ENCODE data around the gene GAL.
"Not testable (repeated sequence)": the region's sequence is repeated elsewhere in the genome, so short reads cannot be mapped to it uniquely, and the experiment has no call there.

The GAL gene

DNA sequence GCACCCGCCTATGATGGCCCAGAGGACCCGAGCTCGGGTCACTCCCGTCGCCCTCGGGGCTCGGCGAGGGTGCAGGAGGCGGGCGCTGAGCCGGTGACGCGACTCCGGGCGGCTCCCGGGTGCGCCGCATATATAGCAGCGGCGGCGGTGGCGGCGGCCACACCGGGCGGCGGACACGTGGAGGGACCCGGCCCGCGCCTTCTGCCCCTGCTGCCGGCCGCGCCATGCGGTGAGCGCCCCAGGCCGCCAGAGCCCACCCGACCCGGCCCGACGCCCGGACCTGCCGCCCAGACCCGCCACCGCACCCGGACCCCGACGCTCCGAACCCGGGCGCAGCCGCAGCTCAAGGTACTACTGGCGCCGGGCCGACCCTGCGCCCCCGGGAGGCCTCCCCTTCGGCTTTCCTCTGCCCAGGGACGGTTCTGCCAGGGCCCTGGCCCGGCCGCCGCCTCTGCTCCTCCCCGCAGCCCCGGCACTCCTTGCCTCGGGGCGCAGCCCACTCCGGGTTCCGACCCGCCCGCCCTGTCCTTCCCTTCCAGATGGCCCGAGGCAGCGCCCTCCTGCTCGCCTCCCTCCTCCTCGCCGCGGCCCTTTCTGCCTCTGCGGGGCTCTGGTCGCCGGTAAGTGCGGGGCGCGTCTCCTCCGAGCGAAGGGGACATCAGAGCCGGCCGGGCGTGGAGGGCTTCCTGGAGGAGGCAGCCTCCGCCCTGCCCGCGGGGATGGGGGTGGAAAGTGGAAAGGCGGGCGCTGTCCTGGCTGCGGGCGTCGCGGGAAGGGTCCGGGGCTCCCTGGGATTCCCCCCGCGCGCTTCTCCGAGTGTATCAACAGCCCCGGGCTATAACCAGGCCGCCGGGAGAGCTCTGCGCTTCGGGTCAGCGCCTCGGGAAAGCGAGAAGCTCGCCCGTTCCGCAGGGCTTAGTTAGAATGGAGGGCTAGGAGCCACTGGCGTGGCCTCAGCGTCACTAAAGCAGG is at the start of gene GAL:
Gene GAL (plus strand): TSS at position 160 of the 972 bp plus-strand sequence. CDS start 380 bp downstream, at position 540.
- DNase-seq (ENCODE audit: low read depth), result no peak

- DNase-seq (ENCODE audit: low read depth), result not testable (repeated sequence)
Measured at GRCh38 chr11:68634606-68635005, 49.7 kb upstream of the GAL start.

DNA sequence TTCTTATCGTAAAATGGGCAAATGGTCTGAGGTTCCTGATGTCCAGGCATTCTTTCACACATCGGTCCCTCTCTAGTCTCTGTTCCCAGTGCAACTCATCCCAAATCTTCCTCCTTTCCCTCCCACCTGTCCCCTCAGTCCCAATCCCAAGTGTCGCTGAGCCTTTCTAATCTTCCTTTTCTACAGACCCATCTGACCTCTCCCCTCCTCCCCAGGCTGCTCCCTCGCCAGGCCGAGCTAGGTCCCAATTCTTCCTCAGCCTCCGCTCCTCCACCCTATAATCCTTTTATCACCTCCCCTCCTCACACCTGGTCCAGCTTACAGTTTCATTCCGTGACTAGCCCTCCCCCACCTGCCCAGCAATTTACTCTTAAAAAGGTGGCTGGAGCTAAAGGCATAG is 49.2 kb upstream of the GAL start:
- DNase-seq (ENCODE audit: low read depth), result not testable (repeated sequence)

GRCh38 chr11:68635883-68636282 is 48.5 kb upstream of the GAL start:
- not testable (repeated sequence) for DNase-seq (ENCODE audit: low read depth)

- not testable (repeated sequence) for DNase-seq (ENCODE audit: low read depth)
Measured at GRCh38 chr11:68639322-68639721, 45.0 kb upstream of the GAL start.

- no peak for DNase-seq (ENCODE audit: low read depth)
Measured at GRCh38 chr11:68641880-68642279, 42.5 kb upstream of the GAL start.

DNA sequence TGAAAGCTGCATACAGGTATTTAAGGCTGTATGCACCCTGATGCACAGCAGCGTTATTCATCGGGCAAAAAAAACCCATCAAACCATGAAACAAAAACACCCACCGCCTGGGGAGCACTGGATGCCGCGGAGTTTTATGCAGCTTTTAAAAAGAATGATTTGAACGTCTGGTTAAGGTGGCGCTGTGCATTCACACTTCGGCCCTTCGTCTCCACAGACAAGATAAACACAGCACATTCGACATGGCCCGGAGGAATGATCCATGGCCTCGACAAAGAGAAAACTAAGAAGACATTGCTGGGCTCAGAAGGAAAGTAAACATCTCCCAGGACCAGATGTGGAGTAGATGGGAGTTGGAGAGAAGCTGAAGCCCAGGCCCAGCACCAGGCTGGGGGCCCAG is 40.8 kb upstream of the GAL start:
- peak; percentile 26 for DNase-seq (ENCODE audit: low read depth)

DNA sequence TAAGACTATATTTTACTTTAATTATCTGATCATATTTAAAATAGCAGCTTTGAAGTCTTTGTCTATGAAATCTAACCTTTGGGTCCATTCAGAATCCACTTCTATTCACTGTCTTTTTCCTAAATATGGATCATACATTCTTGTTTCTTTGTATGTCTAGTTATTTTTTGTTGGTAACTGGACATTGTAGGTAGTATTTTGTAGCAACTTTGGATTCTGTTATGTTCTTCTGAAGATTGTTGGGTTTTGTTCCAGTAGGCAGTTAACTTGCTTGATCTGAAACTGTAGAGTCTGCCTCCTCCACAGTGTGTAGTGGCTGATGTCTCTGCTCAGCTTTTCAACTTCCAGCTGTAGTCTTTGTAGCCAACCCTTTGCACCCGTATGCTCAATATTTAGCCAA is 37.5 kb upstream of the GAL start:
- no peak for DNase-seq (ENCODE audit: low read depth)

- no peak for DNase-seq (ENCODE audit: low read depth)
Measured at GRCh38 chr11:68649851-68650555, 34.3 kb upstream of the GAL start.

- DNase-seq (ENCODE audit: low read depth), result no peak
Measured at GRCh38 chr11:68650801-68651200, 33.5 kb upstream of the GAL start.

GRCh38 chr11:68651208-68651984 is 32.9 kb upstream of the GAL start:
- DNase-seq (ENCODE audit: low read depth), result no peak

DNA sequence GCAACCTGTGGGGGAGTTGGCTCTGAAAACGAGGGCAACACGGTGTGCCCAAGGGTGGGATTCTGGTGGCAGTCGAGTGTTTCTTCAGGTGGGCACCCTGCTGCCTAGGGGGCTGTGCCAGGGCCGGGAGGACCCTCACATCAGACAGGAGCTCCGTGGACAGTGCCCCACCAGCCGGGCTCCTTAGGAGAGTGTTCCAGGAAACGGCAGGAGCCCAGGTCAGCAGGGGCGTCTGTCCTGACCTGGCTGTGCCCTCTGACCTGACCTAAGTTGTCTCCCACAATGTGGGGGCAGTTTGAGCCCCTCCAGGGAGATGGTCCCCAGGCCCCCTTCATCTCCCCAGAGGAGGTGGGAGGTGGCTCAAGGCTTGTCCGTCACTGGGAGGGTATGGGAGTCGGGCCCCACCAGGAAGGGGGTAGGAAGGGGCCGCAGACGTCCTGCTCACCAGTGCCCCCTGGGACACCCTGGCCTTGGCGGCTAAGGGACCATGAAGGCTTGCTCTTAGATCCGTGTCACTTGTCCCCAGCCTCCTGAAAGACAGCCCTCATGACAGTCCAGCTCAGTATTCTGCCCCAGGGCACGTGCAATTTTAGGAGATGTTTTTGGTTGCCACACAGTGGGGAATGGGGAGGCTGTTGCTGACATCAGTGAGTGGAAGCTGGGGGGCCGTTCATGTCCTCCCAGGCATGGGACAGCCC is 32.2 kb upstream of the GAL start:
- no peak for DNase-seq (ENCODE audit: low read depth)

DNA sequence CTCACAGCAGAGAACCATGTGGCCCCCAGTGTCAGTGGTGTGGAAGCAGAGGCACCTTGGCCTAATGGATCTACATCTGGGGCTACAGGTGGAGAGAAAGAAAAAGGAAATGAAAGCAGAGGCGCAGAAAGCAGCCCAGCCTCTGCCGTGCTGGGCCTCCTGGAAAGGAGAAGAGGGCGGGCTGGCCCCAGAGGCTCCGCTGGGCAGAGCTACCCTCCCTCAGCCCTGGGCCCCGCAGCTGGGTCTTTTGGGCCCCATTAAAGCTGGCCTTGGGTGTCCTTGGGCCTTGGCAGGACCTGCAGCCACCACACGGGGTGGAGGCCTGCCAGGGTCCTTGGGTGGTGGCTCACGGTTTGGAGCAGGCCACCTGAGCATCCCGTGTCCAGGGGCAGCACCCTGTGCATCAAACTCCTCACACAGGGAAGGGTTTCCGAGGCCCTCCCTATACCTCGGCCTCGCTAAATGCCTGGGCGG is 31.6 kb upstream of the GAL start:
- no peak for DNase-seq (ENCODE audit: low read depth)

GRCh38 chr11:68653486-68654430 is 30.6 kb upstream of the GAL start:
- no peak for DNase-seq (ENCODE audit: low read depth)

DNA sequence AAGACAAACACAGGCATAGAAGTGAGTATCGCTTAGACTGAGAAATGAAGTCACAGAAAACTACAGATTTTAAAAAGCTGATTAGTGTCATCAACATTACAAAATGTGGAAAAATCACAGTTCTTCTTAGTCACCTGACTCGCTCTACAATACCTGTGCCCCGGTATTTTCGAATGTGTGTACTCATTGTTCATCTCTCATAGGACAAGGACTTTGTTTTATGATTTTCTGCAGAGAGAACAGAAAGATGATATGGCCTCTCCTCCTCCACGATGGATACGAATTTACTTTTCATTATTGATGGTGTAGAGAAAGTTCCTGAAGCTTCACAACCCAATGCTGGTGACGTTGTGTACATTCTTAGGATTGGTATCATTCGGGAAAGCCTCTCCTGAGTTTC is 29.4 kb upstream of the GAL start:
- no peak for DNase-seq (ENCODE audit: low read depth)

DNA sequence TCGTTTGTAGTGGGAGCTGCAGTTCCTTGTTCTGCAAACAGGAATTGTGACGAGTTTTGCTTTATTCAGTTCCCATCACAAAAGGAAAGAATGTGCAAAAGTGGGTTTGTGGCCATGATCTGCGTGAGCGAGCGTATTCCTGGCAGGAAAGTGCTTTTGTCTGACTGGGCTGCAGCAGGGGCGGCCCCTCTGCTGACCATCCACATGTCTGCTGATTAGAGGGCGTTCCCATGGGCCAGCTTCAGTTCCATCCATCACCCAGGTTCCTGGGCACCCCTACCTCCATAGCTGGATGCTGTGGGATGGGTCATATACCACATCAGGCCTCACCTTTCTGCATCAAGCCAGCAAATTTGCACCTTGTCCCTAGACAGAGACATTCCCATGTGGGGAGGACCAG is 28.9 kb upstream of the GAL start:
- DNase-seq (ENCODE audit: low read depth), result no peak

GRCh38 chr11:68655806-68656205 is 28.5 kb upstream of the GAL start:
- DNase-seq (ENCODE audit: low read depth), result no peak

- no peak for DNase-seq (ENCODE audit: low read depth)
Measured at GRCh38 chr11:68657021-68657780, 27.1 kb upstream of the GAL start.

DNA sequence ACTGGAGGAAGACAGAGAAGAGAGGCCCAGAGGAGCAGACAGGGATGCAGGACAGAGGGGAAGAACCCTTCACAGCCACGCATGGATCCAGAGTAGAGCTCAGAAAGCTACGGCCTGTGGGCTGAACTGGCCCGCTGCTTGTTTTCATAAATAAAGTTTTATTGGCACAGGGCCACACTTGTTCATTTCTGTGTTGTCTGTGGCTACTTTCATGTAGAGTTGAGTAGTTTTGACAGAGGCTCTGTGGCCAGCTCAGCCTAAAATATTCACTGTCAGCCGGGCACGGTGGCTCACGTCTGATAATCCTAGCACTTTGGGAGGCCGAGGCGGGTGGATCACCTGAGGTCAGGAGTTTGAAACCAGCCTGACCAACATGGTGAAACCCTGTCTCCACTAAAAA is 26.2 kb upstream of the GAL start:
- DNase-seq (ENCODE audit: low read depth), result no peak

DNA sequence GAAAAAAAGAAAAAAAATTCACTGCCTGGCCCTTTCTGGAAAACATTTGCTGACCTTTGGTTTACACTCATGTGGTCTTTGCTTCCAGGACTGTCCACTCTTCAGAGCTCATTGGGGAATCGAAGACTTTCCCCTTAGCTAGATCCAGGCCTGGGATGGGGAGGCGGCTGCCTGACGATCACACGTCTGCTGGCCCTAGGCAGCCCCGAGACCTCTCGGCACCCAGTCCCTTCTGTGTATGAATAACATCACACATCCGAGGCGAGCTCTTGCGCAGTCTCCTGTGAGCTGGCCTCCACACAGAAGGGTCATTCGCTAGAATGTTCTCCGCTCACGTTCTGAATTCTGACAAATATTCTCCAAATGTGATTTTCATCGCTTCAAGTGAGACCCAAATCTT is 25.7 kb upstream of the GAL start:
- peak; percentile 12 for DNase-seq (ENCODE audit: low read depth)
